COLO829 (cell line): ENCODE data around the gene MLF1.
A peak's percentile ranks its signal among the peaks of the same experiment; 100 is the strongest.
"Not testable (repeated sequence)": the region's sequence is repeated elsewhere in the genome, so short reads cannot be mapped to it uniquely, and the experiment has no call there.

Experiments used
- DNase-seq: peaks from one replicate; pipeline ENCODE4 v3.0.0; 2012; ENCODE audit warnings: low spot score

Gene MLF1

GRCh38 chr3:158570999-158571702, at the start of gene MLF1:
TSS of gene MLF1 (plus strand) at chr3:158571194. CDS start at chr3:158571301, 107 bp downstream.
- DNase-seq: peak; percentile 98

- no peak for DNase-seq
Measured at GRCh38 chr3:158522221-158523136, 48.5 kb upstream of the MLF1 start.

GRCh38 chr3:158528076-158528674, 42.8 kb upstream of the MLF1 start:
- no peak for DNase-seq

- no peak for DNase-seq
Measured at GRCh38 chr3:158531334-158531733, 39.7 kb upstream of the MLF1 start.

- peak; percentile 56 for DNase-seq
Measured at GRCh38 chr3:158532099-158532734, 38.8 kb upstream of the MLF1 start.

GRCh38 chr3:158535918-158536317, 35.1 kb upstream of the MLF1 start:
- DNase-seq: no peak

GRCh38 chr3:158539414-158540014, 31.5 kb upstream of the MLF1 start:
- DNase-seq: peak; percentile 55

GRCh38 chr3:158540066-158540465, 30.9 kb upstream of the MLF1 start:
- DNase-seq: no peak

- no peak for DNase-seq
Measured at GRCh38 chr3:158548691-158549090, 22.3 kb upstream of the MLF1 start.

GRCh38 chr3:158549938-158550337, 21.1 kb upstream of the MLF1 start:
- not testable (repeated sequence) for DNase-seq

GRCh38 chr3:158552124-158552523, 18.9 kb upstream of the MLF1 start:
- DNase-seq: no peak

- DNase-seq: no peak
Measured at GRCh38 chr3:158559504-158559903, 11.5 kb upstream of the MLF1 start.

GRCh38 chr3:158560979-158561378, 10.0 kb upstream of the MLF1 start:
- no peak for DNase-seq

GRCh38 chr3:158562674-158563073, 8.3 kb upstream of the MLF1 start:
- DNase-seq: no peak

- no peak for DNase-seq
Measured at GRCh38 chr3:158563076-158563475, 7.9 kb upstream of the MLF1 start.

- DNase-seq: no peak
Measured at GRCh38 chr3:158565076-158565475, 5.9 kb upstream of the MLF1 start.

GRCh38 chr3:158568784-158569183, 2.2 kb upstream of the MLF1 start:
- no peak for DNase-seq

GRCh38 chr3:158569794-158570193, 1.2 kb upstream of the MLF1 start:
- no peak for DNase-seq

- DNase-seq: no peak
Measured at GRCh38 chr3:158571969-158572765, 1.2 kb downstream of the MLF1 start.

GRCh38 chr3:158572766-158573060, 1.7 kb downstream of the MLF1 start:
- no peak for DNase-seq

- no peak for DNase-seq
Measured at GRCh38 chr3:158573714-158574113, 2.7 kb downstream of the MLF1 start.
